ENCODE measurements around the gene FES.
"Not testable (repeated sequence)": the region's sequence is repeated elsewhere in the genome, so short reads cannot be mapped to it uniquely, and the experiment has no call there.

FES gene

GRCh38 chr15:90860942-90861675, 23.2 kb upstream of the FES start:
- no peak for DNase-seq (ENCODE audit: low spot score)

DNA sequence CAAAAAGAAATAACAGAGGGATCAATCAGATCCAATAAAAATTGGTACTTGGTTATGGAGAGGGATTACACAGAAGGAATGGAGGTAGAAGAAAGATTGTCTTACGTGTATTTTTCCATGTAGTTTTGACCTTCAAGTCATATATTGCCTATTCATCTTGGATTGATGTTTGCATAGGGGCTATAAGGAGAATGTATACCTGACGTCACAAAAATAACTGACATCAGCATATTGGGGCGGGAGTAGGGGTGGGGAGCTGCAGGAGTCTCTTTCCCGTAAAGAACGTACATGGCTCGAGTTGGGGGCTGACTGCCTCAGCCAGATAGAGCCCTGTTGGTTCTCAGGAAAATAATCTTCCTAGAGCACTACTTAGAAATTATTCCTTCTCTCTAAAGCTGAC, 21.8 kb upstream of the FES start:
- no peak for DNase-seq (ENCODE audit: low spot score)

DNA sequence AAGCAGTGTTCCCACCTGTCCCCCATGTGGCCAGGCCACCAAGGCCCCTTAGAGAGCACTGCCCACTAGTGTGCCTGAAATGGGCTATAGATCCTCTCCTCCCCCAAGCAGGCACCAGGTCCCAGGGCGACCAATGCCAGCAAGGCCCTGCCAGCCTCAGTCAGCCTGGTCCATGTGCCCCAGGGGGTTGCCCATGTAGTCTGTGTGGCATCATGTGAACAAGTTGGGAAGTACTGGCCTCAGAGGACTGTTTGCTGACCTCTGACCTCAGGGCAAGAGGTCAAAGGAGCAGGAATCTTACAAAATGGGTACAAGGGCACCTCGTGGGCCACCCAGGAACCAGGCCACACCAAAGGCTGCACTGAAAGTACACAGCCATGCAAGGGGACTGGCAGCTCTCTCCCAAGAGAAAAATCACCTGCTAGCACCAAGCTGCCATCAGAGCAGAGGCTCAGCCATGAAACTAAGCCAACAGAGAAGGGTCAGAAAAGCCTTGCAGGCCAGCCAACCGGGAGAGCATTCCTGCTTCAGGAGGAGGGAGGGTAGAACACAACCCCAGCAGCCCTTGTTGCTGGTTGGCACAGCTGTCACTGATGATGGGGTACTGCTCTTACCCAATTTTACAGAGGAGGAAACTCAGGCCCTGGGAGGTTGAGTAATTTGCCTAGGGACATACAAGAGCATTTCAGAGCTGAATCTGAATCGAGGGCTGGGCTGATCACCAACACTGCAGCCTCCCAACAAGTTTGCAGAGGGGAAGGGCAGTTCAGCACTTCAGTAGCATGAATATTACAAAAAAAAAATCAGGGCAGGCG, 21.1 kb upstream of the FES start:
- no peak for DNase-seq (ENCODE audit: low spot score)

DNA sequence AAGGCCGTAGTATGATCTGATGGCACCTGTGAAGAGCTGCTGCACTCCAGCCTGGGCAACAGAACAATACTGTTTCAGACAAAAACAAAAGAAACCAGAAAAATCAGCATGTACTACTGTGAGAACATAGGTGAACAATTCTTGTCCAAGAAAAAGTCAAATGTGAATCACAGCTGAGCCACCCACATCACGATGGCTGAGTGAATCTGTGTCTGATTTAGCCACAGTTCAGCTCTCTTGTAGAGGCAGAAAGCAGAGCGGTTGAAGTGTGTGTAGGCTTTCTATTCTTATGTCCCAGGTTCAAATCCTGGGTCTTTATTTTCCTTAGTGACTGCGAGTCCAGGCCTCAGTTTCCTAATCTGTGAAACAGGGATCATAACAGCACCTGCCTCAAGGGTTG, 20.3 kb upstream of the FES start:
- no peak for DNase-seq (ENCODE audit: low spot score)

- DNase-seq (ENCODE audit: low spot score): no peak
Measured at GRCh38 chr15:90864507-90864906, 19.8 kb upstream of the FES start.

GRCh38 chr15:90865702-90866101, 18.6 kb upstream of the FES start:
- no peak for DNase-seq (ENCODE audit: low spot score)

GRCh38 chr15:90866161-90866715, 18.1 kb upstream of the FES start:
- no peak for DNase-seq (ENCODE audit: low spot score)

DNA sequence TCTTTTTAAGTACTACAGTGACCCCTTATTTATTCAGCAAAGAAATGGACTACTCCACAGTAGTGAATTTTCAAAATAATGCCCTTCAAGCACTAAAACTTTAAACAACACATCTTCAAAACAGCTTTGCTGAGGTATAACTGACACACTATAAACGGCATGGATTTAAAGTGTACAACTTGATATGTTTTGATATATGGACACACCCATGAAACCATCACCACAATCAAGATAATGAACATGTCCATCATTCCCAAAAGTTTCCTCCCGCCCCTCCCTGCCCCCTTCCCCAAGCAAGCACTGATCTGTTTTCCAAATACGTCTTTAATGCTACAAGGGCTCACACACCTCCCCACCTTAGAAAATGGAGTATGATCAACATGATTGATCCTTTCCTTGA, 17.5 kb upstream of the FES start:
- DNase-seq (ENCODE audit: low spot score): no peak

DNA sequence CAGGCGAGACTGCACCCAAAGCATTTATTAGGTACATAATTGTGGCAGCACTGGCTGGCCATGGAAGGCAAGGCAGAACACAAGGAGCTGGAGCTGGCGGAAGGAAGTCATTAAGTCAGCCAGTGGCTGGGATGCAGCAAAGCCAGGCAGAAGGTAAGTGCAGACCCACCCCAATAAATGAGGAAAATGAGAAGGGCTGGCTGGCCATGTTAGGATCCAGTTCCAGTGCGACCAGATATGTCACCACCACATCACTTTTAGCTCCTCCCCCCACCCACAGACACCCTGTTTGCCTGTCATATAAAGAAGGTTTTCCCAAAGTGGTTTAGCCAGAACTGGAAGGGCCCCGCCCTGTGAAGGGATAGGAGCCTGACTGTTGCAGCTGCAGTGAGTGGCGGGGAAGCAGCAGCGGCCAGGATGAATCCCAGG, 16.0 kb upstream of the FES start, which contains the start of gene FURIN:
FURIN (plus strand) TSS at position 328 of the 429 bp plus-strand sequence. CDS start 7,153 bp downstream, outside the sequence.
- DNase-seq (ENCODE audit: low spot score): no peak

- DNase-seq (ENCODE audit: low spot score): no peak
Measured at GRCh38 chr15:90869140-90869541, 15.2 kb upstream of the FES start.

- peak; percentile 31 for DNase-seq (ENCODE audit: low spot score)
Measured at GRCh38 chr15:90869601-90870353, 14.5 kb upstream of the FES start.

- no peak for DNase-seq (ENCODE audit: low spot score)
Measured at GRCh38 chr15:90870354-90871138, 13.8 kb upstream of the FES start.

DNA sequence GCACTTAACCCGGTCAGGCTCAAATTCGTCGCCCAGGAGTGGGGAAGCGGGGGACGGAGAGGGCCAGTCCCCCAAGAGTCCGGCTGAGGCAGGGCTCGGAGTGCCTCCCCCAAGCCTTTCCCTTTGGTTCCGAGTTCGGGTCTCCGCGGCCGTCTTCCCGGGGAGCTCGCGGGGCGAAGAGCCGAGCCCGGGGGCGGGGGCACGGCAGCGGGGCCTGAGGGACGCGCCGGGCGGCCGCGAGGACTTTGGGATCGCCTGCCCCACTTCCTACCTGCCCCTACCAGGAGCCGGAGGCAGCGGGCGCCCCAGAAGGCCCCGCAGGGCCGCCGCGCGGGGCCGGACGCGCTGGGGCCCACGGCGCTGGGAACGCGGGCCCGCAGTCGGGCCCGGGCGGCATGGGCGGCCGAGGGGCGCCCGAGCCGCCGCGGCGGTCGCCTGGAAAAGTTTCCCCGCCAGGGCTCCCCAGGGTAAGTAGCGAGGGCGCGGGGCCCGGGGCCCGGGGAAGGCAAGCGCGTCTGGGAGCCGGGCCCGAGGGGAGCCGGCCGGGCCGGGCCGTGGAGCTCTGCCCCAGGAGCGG, 13.1 kb upstream of the FES start:
- peak; percentile 29 for DNase-seq (ENCODE audit: low spot score)

GRCh38 chr15:90871716-90872485, 12.4 kb upstream of the FES start:
- DNase-seq (ENCODE audit: low spot score): no peak

DNA sequence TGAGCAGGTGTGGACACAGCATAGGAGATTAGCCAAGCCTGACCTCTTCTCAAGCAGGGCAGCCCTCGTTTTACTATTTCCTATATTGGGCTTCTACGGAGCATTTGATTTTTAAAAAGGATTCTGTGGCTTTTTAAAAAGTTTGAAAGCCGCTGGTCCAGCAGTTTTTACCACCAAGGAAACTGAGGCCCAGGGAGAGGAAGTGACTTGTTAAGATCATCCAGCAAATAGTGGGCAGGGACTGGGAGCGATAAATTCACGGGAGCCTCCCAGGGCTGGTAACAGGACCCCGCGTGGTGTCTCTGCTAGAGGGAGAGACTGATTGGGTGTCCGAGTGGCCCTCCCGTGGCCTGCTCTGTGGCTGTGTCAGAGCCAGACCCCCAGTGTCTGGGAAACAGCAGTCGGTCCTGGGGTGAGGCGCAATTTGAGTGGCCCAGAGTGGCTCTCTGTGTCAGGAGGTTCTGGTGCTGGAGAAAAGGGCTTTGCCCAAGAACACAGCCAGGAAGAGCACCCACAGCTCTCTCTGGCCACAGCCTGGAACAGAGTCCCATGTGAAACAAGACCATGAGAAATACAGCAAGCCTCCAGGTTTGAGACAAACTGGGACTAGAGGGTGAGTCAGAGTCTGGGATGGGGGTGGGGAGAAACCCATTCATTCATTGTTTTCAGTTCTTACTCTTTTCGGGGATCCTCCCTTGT, 11.7 kb upstream of the FES start:
- DNase-seq (ENCODE audit: low spot score): peak; percentile 35

DNA sequence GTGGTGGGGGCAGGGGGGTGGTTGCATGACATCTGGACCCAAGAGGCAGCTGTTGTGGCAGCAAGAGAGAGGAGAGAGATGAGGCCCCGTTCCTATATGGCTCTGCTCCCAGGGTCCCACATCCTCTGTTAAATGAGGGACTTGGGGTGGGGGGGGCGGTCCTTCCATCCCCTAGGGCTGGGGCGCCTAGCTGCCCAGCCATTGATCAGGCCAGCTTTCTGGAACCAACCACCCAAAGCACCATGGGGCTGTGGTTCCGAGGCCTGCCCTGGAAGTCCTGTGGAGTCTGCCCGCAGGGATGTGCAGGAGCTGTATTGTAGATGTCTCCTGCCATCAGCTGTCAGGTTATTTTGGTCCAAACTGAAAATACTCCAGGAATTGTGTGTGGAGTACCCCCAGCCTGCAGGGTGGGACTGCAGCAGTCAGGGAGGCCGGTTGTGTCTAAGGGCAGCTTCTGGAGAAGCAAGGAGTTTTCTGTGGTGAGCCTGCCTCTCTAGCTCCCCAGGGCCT, 10.8 kb upstream of the FES start:
- DNase-seq (ENCODE audit: low spot score): no peak

DNA sequence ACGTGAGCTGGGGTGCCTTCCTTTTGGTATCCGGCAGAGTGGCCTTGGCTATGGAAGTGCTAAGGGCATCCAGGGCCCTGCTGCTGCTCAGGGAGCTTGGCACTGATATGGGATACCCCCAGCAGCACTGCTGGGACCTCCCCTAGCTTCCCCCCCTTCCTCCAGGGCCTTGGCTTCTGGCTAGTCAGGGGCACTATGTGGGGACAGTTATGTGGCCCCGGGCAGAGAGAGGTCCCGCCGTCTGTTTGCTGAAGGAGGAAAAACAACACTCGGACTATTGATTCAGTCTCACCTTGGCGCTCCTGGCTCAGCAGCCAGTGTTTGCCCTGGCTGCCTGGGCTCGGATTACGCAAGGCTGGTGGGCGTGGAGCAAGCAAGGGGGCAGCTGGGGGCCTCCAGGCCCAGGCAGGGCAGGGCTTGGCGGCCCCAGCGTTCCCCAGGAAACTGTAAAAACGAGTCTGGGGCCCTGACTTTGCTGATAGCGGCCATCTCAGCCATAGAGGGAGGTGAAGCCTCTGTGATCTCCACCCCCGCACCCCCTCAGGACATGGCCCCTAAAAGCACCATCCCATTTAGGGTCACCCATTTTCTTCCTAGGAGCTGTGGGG, 10.2 kb upstream of the FES start:
- DNase-seq (ENCODE audit: low spot score): no peak

GRCh38 chr15:90874986-90875385, 9.3 kb upstream of the FES start:
- not testable (repeated sequence) for DNase-seq (ENCODE audit: low spot score)

DNA sequence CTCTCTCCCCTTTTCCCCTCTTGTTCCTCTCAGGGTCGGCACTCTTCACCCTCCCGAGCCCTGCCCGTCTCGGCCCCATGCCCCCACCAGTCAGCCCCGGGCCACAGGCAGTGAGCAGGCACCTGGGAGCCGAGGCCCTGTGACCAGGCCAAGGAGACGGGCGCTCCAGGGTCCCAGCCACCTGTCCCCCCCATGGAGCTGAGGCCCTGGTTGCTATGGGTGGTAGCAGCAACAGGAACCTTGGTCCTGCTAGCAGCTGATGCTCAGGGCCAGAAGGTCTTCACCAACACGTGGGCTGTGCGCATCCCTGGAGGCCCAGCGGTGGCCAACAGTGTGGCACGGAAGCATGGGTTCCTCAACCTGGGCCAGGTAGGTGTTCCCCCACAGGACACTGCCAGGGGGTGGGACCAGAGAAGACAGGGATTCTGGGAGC, 8.7 kb upstream of the FES start:
- no peak for DNase-seq (ENCODE audit: low spot score)

Measured in CD4-positive, alpha-beta T cell treated with Interleukin-2 at 100 ng/mL for 4 hours (primary cell).